HUES64 (cell line): ENCODE measurements around the gene CHST3.
A peak's percentile ranks its signal among the peaks of the same experiment; 100 is the strongest.
"Not testable (repeated sequence)": the region's sequence is repeated elsewhere in the genome, so short reads cannot be mapped to it uniquely, and the experiment has no call there.

Experiments
- H3K27ac ChIP-seq: 2 replicates; pipeline ENCODE4 v1.7.0; 2013; ENCODE audit warnings: low read depth, low read length, inconsistent platforms
- H3K27me3 ChIP-seq: 2 replicates; pipeline ENCODE4 v1.6.1; 2013; ENCODE audit warnings: mild to moderate bottlenecking, low read length; ENCODE audit not compliant: insufficient read depth
- H3K36me3 ChIP-seq: 2 replicates; pipeline ENCODE4 v1.6.1; 2013; ENCODE audit warnings: mild to moderate bottlenecking, low read length; ENCODE audit not compliant: insufficient read depth
- H3K4me1 ChIP-seq: 2 replicates; pipeline ENCODE4 v1.6.1; 2013; ENCODE audit warnings: mild to moderate bottlenecking, low read length, moderate library complexity; ENCODE audit not compliant: insufficient read depth
- H3K4me3 ChIP-seq: 2 replicates; pipeline ENCODE4 v1.5.1; 2013; ENCODE audit warnings: mild to moderate bottlenecking, low read length, moderate library complexity
- H3K9ac ChIP-seq: 2 replicates; pipeline ENCODE4 v1.6.1; 2013; ENCODE audit warnings: mild to moderate bottlenecking, low read depth, low read length
- H3K9me3 ChIP-seq: 2 replicates; pipeline ENCODE4 v1.6.1; 2013; ENCODE audit warnings: low read depth, low read length; ENCODE audit not compliant: insufficient read depth
- WGBS: fragments of 150-250, 120-280 bp; methylation state at CpG from one replicate; pipeline ENCODE4 v1.1.7; 2013; ENCODE audit warnings: missing lambda C conversion rate; 5-methylcytosine and 5-hydroxymethylcytosine counted together

CHST3 gene

GRCh38 chr10:72027498-72027897, 63.3 kb downstream of the CHST3 start:
- Histone ChIP-seq H3K4me1 (no peaks in the 10 kb centered on the region), H3K9ac (no peak overlapping the region), H3K36me3 (no peaks in the 10 kb centered on the region), H3K27me3 (no peaks in the 10 kb centered on the region), H3K9me3 (no peaks in the 10 kb centered on the region), H3K4me3 (no peak overlapping the region), H3K27ac (no peak overlapping the region)
- WGBS = 79% methylated on average over 4 of the region's 6 CpGs

- Histone ChIP-seq H3K27me3 (no peaks in the 10 kb centered on the region), H3K9ac (no peak overlapping the region), H3K9me3 (no peaks in the 10 kb centered on the region), H3K36me3 (no peaks in the 10 kb centered on the region), H3K4me3 (no peak overlapping the region), H3K27ac (no peak overlapping the region), H3K4me1 (no peaks in the 10 kb centered on the region)
- 97% methylated on average over 1 of the region's 1 CpG for WGBS
Measured at GRCh38 chr10:72029414-72029813, 65.2 kb downstream of the CHST3 start.

- H3K4me1 ChIP-seq = no peaks in the 10 kb centered on the region
- no peaks in the 10 kb centered on the region for H3K9me3 ChIP-seq
- no peaks in the 10 kb centered on the region for H3K36me3 ChIP-seq
- WGBS = 91% methylated on average over 19 of the region's 19 CpGs
- no peak overlapping the region for H3K4me3 ChIP-seq
- no peak overlapping the region for H3K9ac ChIP-seq
- no peaks in the 10 kb centered on the region for H3K27me3 ChIP-seq
- no peak overlapping the region for H3K27ac ChIP-seq
Measured at GRCh38 chr10:72030762-72031543, 66.8 kb downstream of the CHST3 start.

- WGBS = 90% methylated on average over 10 of the region's 10 CpGs
- Histone ChIP-seq H3K9me3 (no peaks in the 10 kb centered on the region), H3K4me3 (no peak overlapping the region), H3K27ac (no peak overlapping the region), H3K9ac (no peak overlapping the region), H3K4me1 (no peaks in the 10 kb centered on the region), H3K27me3 (no peaks in the 10 kb centered on the region), H3K36me3 (no peaks in the 10 kb centered on the region)
Measured at GRCh38 chr10:72031706-72032105, 67.5 kb downstream of the CHST3 start.

- not testable (repeated sequence) for H3K4me1 ChIP-seq, H3K4me3 ChIP-seq, H3K27ac ChIP-seq, H3K9me3 ChIP-seq, H3K9ac ChIP-seq, H3K36me3 ChIP-seq, H3K27me3 ChIP-seq
- WGBS = 81% methylated on average over 10 of the region's 11 CpGs
Measured at GRCh38 chr10:72032409-72033162, 68.4 kb downstream of the CHST3 start.

- Histone ChIP-seq H3K4me1 (peaks cover 16% of the 10 kb centered on the region; the same call in 1 of the 2 replicates), H3K9me3 (no peaks in the 10 kb centered on the region), H3K36me3 (no peaks in the 10 kb centered on the region), H3K27ac (no peak overlapping the region), H3K27me3 (no peaks in the 10 kb centered on the region), H3K4me3 (no peak overlapping the region), H3K9ac (no peak overlapping the region)
- WGBS = 89% methylated on average over 12 of the region's 12 CpGs
Measured at GRCh38 chr10:72034040-72034499, 69.9 kb downstream of the CHST3 start.

GRCh38 chr10:72034761-72035160, 70.6 kb downstream of the CHST3 start:
- no peaks in the 10 kb centered on the region for H3K27me3 ChIP-seq
- no peaks in the 10 kb centered on the region for H3K36me3 ChIP-seq
- H3K4me3 ChIP-seq = no peak overlapping the region
- peaks cover 16% of the 10 kb centered on the region; the same call in 1 of the 2 replicates for H3K4me1 ChIP-seq
- H3K9ac ChIP-seq = no peak overlapping the region
- no peaks in the 10 kb centered on the region for H3K9me3 ChIP-seq
- 97% methylated on average over 4 of the region's 4 CpGs for WGBS
- no peak overlapping the region for H3K27ac ChIP-seq

- no peak overlapping the region for H3K4me3 ChIP-seq
- no peaks in the 10 kb centered on the region for H3K9me3 ChIP-seq
- no peaks in the 10 kb centered on the region for H3K36me3 ChIP-seq
- peaks cover 16% of the 10 kb centered on the region; the same call in 1 of the 2 replicates for H3K4me1 ChIP-seq
- no peak overlapping the region for H3K27ac ChIP-seq
- WGBS = 91% methylated on average over 13 of the region's 13 CpGs
- H3K9ac ChIP-seq = no peak overlapping the region
- H3K27me3 ChIP-seq = no peaks in the 10 kb centered on the region
Measured at GRCh38 chr10:72035252-72035887, 71.2 kb downstream of the CHST3 start.

GRCh38 chr10:72037266-72037665, 73.1 kb downstream of the CHST3 start:
- Histone ChIP-seq H3K9me3 (no peaks in the 10 kb centered on the region), H3K27ac (peak overlapping the region; percentile 72; the same call in 1 of the 2 replicates), H3K36me3 (no peaks in the 10 kb centered on the region), H3K4me3 (no peak overlapping the region), H3K9ac (peak overlapping the region; percentile 22; the same call in 1 of the 2 replicates), H3K4me1 (peaks cover 16% of the 10 kb centered on the region; the same call in 1 of the 2 replicates), H3K27me3 (no peaks in the 10 kb centered on the region)
- 92% methylated on average over 8 of the region's 8 CpGs for WGBS

GRCh38 chr10:72037811-72038210, 73.6 kb downstream of the CHST3 start:
- 57% methylated on average over 3 of the region's 3 CpGs for WGBS
- Histone ChIP-seq H3K9ac (peak overlapping the region; percentile 22; the same call in 1 of the 2 replicates), H3K36me3 (no peaks in the 10 kb centered on the region), H3K27me3 (no peaks in the 10 kb centered on the region), H3K9me3 (no peaks in the 10 kb centered on the region), H3K4me3 (no peak overlapping the region), H3K27ac (peak overlapping the region; percentile 72; the same call in 1 of the 2 replicates), H3K4me1 (peaks cover 18% of the 10 kb centered on the region; the same call in 1 of the 2 replicates)
